Embryonic facial prominence (tissue), 1 donor: Measurements from ENCODE around the gene CROCC.
"Not testable (repeated sequence)": the region's sequence is repeated elsewhere in the genome, so short reads cannot be mapped to it uniquely, and the experiment has no call there.

ENCODE experiments used
- DNase-seq: peaks from one replicate; pipeline ENCODE4 v3.0.0-alpha.2; 2016; ENCODE audit errors: extremely low spot score

CROCC gene

DNA sequence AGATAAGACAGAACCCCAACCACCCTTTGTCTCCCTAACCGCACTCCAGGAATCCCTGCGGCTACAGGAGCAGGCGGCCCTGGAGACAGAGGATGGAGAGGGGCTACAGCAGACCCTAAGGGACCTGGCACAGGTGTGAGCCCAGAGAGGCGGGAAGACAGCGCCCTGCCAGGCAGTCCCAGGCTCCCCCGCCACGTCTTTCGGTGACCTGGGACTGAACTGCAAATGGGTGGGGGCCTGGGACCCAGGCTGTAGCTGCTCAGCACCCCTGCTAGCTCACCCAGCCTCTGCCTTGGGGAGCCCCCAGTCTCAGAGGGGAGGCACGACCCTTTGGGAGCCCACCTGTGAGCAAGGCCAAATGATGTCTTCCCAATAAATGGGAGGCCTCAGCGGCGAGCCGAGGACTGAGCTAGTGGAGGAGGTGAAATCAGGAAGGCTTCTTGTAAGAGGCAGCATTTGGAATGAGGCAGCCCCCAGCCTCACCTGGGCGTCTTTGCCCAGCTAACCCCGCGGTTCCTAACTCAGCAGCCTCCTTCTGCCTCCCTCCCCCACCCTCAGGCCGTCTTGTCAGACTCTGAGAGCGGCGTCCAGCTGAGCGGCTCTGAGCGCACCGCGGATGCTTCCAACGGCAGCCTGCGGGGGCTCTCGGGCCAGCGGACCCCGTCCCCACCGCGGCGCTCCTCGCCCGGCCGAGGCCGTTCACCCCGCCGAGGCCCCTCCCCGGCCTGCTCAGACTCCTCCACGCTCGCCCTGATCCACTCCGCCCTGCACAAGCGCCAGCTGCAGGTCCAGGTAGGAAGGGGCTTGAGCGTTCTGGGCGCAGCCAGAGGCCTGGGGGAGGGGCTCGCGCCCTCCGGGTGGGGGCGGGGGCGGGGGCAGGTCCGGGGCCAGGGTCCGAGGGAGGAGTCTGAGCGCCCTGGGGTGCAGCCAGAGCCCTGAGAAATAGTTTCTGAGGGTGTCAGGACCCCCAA lies 16.9 kb downstream of the CROCC start:
- no peak for DNase-seq

DNA sequence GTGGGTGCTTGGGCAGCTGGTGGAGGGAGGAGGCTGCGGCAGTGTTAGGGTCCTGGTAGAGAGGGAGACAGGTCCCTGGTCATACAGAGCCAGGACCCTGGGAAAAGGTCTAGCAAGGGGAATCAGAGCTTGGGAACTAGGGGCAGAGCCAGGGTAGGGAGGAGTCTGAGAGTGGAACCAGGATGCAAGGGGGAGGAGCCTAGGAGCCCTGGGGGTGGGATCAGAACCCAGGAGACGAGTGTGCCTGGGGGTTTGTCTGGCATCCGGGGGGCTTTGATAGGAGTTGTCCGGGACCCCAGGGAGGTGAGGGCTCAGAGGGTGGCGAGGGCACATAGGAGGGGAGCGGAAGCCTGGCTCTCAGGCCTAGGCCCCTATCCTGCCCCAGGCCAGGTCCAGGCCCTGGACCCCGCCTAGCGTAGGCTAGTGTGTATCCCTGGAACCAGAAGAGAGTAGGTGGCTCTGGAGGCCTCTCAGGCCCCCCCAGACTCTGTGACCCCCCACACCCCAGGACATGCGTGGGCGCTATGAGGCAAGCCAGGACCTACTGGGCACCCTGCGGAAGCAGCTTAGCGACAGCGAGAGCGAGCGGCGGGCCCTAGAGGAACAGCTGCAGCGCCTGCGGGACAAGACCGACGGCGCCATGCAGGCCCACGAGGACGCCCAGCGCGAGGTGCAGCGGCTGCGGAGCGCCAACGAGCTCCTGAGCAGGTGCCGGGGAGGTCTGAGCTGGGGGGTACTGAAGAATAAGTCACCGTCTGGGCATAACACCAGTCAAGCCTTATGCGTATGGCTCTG lies 17.9 kb downstream of the CROCC start:
- DNase-seq: not testable (repeated sequence)

DNA sequence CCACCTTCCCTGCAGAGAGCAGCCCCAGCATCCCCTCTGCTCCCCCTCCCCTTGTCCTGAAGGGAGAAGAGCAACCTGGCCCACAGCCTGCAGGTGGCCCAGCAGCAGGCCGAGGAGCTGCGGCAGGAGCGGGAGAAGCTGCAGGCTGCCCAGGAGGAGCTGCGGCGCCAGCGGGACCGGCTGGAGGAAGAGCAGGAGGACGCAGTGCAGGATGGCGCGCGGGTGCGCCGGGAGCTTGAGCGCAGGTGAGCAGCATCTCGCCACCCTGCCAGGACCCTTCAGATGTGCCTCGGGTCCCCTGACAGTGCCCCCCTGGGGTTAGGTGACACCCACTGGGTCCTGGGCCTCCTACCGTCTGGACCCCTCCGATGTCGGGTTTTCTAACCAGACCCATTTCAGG lies 22.3 kb downstream of the CROCC start:
- DNase-seq: no peak

DNA sequence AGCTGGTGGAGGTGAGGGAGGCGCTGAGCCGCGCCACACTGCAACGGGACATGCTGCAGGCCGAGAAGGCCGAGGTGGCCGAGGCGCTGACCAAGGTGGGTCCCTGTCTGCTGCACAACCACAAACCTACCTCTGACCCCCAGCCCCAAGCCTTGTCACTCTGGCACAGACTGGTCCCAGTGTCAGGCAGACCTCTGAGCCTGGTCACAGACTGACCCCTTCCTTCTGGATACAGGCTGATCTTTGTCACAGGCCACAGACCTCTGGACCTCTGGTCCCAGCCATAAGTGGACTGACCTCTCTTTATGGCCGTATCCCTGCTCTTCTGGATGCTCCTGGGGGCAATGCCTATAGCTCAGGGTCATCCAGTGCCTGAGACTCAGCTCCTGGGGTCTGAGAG lies 23.8 kb downstream of the CROCC start:
- DNase-seq: not testable (repeated sequence)

DNA sequence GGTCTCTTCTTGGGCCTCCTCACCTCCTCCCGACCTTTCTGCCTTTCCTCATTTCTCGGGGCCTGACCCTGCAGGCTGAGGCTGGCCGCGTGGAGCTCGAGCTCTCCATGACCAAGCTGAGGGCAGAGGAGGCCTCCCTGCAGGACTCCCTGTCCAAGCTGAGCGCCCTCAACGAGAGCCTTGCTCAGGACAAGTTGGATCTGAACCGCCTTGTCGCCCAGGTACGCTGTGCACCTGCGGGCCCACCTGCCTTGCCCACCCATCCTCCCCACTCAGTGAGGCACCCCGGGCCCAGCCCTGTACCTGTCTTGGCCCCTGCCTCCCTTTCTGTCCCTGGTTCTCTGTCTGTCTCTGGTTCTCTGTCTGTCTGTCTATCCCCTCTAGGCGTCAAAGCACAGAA lies 24.5 kb downstream of the CROCC start:
- DNase-seq: not testable (repeated sequence)

DNA sequence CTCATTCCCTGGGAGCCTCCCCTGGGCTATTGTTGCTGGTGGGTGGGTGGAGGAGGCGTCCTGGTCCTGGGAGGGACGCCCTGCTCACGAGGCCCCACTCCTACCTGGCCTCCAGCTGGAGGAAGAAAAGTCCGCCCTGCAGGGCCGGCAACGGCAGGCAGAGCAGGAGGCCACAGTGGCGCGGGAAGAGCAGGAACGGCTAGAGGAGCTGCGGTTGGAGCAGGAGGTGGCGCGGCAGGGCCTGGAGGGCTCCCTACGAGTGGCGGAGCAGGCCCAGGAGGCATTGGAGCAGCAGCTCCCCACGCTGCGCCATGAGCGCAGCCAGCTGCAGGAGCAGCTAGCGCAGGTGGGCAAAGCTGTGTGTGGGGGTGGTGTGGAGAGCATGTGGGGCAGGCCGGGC lies 24.9 kb downstream of the CROCC start:
- DNase-seq: no peak

DNA sequence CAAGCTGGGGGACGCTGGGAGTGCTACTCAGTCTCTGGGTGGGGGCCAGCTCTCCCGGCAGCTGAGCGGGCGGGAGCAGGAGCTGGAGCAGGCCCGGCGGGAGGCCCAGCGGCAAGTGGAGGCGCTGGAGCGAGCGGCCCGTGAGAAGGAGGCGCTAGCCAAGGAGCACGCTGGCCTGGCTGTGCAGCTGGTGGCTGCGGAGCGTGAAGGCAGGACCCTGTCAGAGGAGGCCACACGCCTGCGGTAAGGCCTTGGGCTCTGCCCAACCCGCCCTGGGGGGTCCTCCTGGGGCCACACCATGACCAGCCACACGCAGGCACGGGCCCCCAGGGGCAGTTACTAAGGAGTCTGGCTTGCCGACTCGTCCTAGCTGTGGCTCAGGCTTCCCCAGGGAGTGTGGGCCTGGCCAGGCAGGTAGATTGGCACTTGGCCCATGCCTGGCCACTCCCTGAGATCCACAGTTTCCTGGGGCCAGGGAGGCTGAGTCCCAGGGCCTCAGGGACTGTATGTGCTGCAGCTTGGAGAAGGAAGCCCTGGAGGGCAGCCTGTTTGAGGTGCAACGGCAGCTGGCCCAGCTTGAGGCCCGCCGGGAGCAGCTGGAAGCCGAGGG lies 26.7 kb downstream of the CROCC start:
- not testable (repeated sequence) for DNase-seq

DNA sequence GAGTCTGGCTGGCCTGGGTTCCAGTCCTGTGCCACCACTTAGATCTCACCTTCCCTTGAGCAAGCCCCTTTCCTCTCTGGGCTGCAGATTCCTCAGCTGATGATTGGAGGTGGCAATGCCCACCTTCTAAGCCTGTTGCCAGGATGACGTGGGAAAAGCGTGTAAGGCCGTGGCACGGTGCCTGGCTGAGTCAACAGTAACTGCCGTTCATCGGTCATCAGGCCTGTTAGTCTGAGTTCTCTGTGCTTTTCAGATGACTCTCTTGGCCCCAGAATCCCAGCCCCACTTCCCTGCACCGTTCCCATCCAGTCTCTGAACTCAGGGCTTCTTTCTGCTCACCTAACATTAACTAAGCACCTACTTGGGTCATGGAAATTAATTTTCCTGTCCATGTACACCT lies 27.3 kb downstream of the CROCC start:
- not testable (repeated sequence) for DNase-seq

DNA sequence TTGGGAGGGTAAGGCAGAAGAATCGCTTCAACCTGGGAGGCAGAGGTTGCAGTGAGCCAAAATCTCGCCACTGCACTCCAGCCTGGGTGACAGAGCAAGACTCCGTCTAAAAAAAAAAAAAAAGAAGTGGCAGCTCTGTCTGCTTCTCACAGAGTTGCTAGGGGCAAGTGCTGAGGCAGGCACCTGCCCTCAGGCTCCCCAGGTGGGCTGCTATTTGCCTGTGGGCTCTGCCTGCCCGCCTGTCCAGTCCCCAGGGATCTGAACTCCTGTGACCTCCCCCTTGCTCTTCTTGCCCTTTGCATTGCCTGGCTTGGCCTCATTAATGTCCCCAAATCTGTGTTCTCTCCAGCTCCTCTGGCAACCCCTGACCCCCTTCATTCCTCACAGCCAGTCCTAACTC lies 30.6 kb downstream of the CROCC start:
- not testable (repeated sequence) for DNase-seq

DNA sequence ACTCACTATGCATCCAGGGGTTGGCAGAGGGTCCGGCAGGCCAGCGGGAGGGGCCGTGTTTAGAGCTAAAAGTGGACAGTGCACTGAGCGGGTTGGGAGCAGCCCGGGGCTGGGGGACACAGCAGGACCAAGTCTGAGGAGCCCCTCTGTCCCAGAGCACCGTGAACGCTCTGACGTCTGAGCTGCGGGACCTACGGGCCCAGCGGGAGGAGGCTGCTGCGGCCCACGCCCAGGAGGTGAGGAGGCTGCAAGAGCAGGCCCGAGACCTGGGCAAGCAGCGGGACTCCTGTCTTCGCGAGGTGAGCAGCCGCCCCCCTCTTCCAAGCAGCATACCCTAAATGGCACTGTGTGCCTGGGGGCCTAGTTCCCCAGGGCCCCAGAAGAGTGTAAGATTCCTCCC lies 32.8 kb downstream of the CROCC start:
- DNase-seq: no peak

DNA sequence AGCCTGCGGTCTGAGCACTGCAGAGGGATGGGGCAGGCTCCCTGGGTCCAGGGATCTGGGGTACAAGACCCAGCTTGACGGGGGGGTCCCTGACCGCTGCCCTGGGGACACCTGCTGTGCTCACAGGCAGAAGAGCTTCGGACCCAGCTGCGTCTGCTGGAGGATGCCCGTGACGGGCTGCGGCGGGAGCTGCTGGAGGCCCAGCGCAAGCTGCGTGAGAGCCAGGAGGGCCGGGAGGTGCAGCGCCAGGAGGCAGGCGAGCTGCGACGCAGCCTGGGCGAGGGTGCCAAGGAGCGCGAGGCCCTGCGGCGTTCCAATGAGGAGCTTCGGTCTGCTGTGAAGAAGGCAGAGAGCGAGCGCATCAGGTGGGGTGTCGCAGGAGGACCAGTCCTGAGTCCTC lies 33.5 kb downstream of the CROCC start:
- no peak for DNase-seq

DNA sequence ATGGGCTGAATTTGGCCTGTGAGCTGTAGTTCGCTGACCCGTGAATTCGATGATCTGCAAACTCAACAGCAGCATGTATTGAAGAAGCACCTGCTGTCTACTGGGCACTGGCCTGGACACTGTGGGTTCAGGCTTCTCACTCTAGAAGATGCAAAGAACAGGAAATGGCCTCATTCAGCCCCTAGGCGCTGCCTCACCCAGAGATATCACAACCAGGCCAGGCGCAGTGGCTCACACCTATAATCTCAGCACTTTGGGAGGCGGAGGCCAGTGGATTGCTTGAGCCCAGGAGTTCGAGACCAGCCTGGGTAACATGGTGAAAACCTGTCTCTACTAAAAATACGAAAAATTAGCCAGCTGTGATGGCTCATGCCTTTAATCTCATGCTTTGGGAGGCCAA lies 35.0 kb downstream of the CROCC start:
- no peak for DNase-seq

DNA sequence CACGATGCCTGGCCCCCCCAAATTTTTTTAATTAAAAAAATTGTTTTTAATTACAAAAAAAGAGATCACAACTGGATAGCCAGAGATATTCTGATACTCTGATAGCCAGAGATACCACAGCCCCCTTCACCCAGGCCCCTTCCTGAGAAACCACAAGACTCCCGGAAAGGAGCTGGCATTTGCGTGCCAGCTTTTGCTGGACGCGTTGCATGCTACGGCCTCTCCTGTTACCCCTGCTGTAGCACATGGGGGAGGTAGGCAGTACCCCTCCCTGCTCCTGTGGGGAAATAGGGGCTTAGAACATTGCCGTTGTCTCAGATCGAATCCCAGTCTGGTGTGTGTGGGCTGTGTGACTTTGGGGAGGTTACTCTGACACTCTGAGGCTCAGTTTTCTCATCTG lies 36.0 kb downstream of the CROCC start:
- no peak for DNase-seq

DNA sequence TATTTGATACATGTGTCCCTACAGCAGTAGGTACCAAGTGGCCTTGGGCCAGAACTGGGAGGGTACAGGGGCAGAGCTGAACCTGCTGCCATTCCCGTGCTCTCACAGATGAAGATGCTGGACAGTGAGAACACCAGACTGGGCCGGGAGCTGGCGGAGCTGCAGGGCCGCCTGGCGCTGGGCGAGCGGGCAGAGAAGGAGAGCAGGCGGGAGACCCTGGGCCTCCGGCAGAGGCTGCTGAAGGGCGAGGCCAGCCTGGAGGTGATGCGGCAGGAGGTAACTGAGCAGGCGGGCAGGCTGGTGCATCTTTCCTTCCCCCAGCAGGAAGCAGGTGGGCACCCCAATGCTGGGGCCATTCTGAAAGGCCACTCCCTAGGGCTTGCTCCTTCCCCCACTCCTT lies 36.7 kb downstream of the CROCC start:
- DNase-seq: no peak

DNA sequence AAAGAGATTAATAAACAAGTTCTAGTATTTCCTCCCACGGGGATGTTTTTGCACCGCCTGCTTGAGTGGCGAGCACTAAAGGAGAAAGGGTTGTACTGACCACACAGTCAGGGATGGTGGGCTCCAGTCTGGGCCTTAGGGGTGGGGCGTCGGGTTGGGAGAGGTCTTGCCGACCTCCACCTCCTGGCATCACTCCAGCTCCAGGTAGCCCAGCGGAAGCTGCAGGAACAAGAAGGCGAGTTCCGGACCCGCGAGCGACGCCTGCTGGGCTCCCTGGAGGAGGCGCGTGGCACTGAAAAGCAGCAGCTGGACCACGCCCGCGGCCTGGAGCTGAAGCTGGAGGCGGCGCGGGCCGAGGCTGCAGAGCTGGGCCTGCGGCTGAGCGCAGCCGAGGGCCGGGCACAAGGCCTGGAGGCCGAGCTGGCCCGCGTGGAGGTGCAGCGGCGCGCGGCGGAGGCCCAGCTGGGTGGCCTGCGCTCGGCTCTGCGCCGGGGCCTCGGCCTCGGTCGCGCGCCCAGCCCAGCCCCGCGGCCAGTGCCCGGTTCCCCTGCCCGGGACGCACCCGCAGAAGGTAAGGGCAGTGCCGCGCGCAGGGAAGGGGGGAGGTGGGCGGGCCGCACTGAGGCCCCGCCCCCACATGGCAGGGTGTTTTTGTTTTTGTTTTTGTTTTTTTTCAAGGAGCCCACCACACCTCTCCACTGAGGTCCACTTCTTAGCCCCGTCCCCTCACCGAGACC lies 39.0 kb downstream of the CROCC start:
- DNase-seq: no peak

DNA sequence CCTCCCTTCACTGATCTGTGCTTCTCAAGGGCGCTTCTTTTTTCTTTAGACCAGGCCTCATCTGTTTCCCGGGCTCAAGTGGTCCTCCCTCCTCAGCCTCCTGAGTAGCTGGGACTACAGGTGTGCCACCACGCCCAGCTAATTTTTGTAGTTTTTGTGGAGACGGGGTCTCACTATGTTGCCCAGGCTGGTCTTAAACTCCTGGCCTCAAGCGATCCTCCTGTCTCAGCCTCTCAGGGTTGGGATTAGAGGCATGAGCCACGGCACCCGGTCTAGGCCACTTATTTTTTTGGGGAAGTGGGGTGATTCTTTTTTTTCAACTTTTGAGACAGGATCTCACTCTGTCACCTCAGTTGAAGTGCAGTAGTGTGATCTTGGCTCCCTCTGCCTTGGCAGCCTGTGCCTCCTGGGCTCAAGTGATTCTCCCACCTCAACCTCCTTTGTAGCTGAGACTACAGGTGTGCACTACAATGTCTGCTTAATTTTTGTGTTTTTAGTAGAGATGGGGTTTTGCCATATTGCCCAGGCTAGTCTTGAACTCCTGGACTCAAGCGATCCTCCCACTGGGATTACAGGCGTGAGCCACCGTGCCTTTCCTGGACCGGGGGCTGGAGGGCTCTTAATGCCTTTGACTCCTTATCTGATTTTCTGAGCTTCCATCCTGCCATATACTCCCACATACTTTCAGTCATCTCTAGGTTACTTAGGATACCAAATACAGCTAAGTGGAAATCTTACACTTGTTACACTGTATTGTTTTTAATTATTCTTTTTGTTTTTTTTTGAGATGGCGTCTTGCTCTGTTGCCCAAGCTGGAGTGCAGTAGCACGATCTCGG lies 39.8 kb downstream of the CROCC start:
- no peak for DNase-seq

DNA sequence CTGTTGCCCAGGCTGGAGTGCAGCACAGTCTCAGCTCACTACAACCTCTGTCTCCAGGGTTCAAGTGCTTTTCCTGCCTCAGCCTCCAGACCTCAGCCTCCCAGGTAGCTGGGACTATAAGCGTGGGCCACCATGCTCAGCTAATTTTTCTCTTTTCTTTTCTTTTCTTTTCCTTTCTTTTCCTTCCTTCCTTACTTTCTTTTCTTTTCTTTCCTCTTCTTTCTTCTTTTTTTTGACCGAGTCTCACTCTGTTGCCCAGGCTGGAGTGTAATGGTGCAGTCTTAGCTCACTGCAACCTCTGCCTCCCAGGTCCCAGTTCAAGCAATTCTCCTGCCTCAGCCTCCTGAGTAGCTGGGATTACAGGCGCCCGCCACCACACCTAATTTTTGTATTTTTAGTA lies 42.4 kb downstream of the CROCC start:
- not testable (repeated sequence) for DNase-seq

DNA sequence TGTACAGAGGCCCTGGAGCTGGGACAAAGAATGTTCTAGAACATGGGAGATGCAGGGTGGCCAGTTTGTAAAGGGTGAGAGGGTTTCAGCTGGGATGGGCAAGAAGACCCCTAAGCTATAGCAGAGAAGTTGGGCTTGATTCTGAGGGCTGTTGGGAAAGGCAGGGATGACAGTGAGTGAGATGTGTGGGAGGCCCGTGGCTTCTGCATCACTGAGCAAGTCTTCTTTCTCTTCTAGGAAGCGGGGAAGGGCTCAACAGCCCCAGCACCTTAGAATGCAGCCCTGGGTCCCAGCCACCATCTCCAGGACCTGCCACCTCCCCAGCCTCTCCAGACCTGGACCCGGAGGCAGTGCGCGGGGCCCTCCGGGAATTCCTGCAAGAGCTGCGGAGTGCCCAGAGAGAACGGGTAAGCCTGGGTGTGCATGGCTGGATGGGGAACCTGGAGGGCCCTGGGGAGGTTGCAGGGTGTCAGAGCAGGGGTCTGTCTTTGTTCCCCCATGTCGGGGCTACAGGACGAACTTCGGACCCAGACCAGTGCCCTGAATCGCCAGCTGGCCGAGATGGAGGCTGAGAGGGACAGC lies 43.8 kb downstream of the CROCC start:
- DNase-seq: no peak

DNA sequence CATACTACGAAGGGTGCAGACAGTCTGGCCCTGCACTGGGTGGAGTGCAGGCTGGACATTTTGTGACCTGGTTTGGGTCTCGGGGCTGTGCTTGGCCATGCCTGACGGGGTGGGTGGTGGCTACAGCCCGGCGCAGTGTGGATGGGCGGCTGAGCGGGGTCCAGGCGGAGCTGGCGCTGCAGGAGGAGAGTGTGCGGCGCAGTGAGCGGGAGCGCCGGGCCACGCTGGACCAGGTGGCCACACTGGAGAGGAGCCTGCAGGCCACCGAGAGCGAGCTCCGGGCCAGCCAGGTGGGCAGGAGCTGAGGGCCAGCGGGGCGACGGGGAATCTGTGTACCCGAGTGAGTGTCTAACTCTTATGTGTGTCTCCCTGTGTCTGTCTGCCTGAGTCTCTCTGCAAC lies 44.6 kb downstream of the CROCC start:
- no peak for DNase-seq

DNA sequence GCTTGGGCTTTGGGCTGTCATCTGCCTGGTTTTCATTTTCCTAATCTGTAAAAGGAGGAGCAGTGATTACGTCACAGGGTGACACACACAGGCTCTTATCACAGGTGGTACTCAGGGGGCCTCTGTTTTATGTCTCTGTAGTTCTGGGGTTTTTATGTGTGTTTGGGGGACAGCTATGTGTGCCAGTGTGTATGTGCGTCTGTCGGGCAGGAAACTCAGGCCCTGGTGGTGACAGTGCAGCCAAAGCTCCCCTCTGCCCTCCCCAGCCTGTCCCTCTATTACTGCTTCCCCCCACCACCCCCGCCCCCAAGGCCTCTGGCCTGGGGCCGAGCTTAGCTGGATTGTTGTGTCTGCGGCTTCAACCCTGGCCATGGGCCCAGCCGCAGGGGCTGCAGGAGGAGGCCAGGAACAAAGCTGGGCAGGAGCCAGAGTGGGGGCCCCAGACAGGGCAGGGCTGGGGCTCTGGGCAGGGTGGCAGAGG lies 45.4 kb downstream of the CROCC start:
- DNase-seq: no peak
